Spleen (tissue), 7 donors: Measurements from ENCODE around the gene GRK4.

ENCODE experiments used
- POLR2A ChIP-seq, 3 donors: fragments of 450-650 bp; IDR thresholded peaks; one replicate each; pipeline ENCODE4 v1.5.1; 2017; ENCODE audit warnings: antibody characterized with exemption in 3 of 3, mild to moderate bottlenecking in 1 of 3
- TF ChIP-seq, protein P1 (sequence below), 11 experiments: fragments of 200-600 bp in 7 of 11; fragments of 450-650 bp in 4 of 11; sonication (generic) in 4 of 11; IDR thresholded peaks in 8 of 11; conservative IDR thresholded peaks in 3 of 11; 1 replicate in 7 of 11; 2 replicates in 4 of 11; pipeline versions ENCODE4 v1.4.0 to v1.8.0; 2016 to 2021; ENCODE audit warnings: antibody characterized with exemption in 11 of 11, inconsistent platforms in 4 of 11, mild to moderate bottlenecking in 1 of 11
- donor health status: DM: no; HTN: no; CAD: no; lungs with moderate emphysema.
- donor health status: DM: no; HTN: no; CAD: no.
- donor health status: DM: no; HTN: no; CAD: no.

DNA sequence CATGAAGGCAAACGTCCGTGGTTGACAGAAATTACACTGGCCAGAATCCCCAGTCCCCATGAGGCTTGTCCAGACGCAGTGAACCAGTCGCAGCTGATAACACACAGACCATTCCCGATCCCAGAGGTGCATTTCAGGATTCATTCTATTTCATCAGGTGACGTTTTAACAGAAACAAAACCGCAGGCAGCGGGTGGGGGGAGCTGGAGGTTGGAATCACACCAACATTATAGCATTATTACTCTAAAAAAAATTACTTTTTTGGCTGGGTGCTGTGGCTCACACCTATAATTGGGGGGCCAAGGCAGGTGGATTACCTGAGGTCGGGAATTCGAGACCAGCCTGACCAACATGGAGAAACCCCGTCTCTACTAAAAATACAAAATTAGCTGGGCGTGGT lies 25.4 kb upstream of the GRK4 start:
- TF ChIP-seq, protein P1, sequence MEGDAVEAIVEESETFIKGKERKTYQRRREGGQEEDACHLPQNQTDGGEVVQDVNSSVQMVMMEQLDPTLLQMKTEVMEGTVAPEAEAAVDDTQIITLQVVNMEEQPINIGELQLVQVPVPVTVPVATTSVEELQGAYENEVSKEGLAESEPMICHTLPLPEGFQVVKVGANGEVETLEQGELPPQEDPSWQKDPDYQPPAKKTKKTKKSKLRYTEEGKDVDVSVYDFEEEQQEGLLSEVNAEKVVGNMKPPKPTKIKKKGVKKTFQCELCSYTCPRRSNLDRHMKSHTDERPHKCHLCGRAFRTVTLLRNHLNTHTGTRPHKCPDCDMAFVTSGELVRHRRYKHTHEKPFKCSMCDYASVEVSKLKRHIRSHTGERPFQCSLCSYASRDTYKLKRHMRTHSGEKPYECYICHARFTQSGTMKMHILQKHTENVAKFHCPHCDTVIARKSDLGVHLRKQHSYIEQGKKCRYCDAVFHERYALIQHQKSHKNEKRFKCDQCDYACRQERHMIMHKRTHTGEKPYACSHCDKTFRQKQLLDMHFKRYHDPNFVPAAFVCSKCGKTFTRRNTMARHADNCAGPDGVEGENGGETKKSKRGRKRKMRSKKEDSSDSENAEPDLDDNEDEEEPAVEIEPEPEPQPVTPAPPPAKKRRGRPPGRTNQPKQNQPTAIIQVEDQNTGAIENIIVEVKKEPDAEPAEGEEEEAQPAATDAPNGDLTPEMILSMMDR (IDR thresholded peaks at IDR 0.05 in 8 of 11, conservative IDR thresholded peaks at IDR 0.05 in 3 of 11): no peak
- TF ChIP-seq POLR2A (IDR thresholded peaks at IDR 0.05): no peak
